Activated CD8-positive, alpha-beta T cell treated with anti-CD3 and anti-CD28 coated beads, Interleukin-2, amount 10 ng/mL, durations not matched to agents 7 days and 5 days (primary cell): ENCODE measurements around the gene GRPR. TPM values are rescaled to one million over a fixed set of nuclear protein-coding genes. Genes with fewer than 3 reads are reported as not detected.

Experiments used
- ATAC-seq: fragments of 150-1000 bp; cut with Tn5 transposase; one replicate; pipeline ENCODE4 v1.10.0; 2021; ENCODE audit warnings: moderate library complexity
- CTCF ChIA-PET: fragments of 350-600 bp; sonication (Branson Sonifier 250); formaldehyde crosslinking; loops from one replicate; lab custom pipeline; 2021; ENCODE audit warnings: antibody characterized with exemption; lab: Charles Lee
- POLR2A ChIA-PET: fragments of 350-600 bp; sonication (Branson Sonifier 250); formaldehyde crosslinking; loops from one replicate; lab custom pipeline; 2021; ENCODE audit warnings: antibody characterized with exemption; lab: Charles Lee
- DNase-seq: peaks from one replicate; pipeline ENCODE4 v3.0.0-alpha.2; 2020
- H3K27ac Mint-ChIP-seq: one replicate; pipeline ENCODE4 v1.8.0; 2021; ENCODE audit warnings: mild to moderate bottlenecking, mixed read lengths
- H3K27me3 Mint-ChIP-seq: one replicate; pipeline ENCODE4 v1.8.0; 2021; ENCODE audit warnings: low read depth, mixed read lengths
- H3K36me3 Mint-ChIP-seq: one replicate; pipeline ENCODE4 v1.8.0; 2021; ENCODE audit warnings: low read depth, mixed read lengths
- H3K4me1 Mint-ChIP-seq: one replicate; pipeline ENCODE4 v1.8.0; 2021; ENCODE audit warnings: low read depth, mixed read lengths
- H3K4me3 Mint-ChIP-seq: one replicate; pipeline ENCODE4 v1.8.0; 2021; ENCODE audit warnings: mild to moderate bottlenecking, mixed read lengths
- H3K9me3 Mint-ChIP-seq: one replicate; pipeline ENCODE4 v1.8.0; 2022; ENCODE audit warnings: mixed read lengths; ENCODE audit not compliant: insufficient read depth
- total RNA-seq, 2 experiments: library from RNA; stranded (reverse); gene quantifications; one replicate each; pipeline ENCODE4 v1.2.3, GENCODE V29; 2021

The GRPR gene
- total RNA-seq, 2 experiments from 2014 or later = not detected

- CTCF ChIA-PET = interaction anchor here (0.9 kb wide), 1 partner anchor 25 kb away, joined by 3 read pairs; no protein-coding TSS in a partner anchor
- H3K27ac Mint-ChIP-seq = no peak overlapping the region
- H3K4me3 Mint-ChIP-seq = no peak overlapping the region
- ATAC-seq = no peak
- POLR2A ChIA-PET = no interaction called here
- DNase-seq = no peak
- H3K36me3 Mint-ChIP-seq = no peaks in the 10 kb centered on the region
- peaks cover 3% of the 10 kb centered on the region for H3K27me3 Mint-ChIP-seq
- H3K9me3 Mint-ChIP-seq = no peaks in the 10 kb centered on the region
- H3K4me1 Mint-ChIP-seq = no peaks in the 10 kb centered on the region
These were observed 10.9 kb upstream of the GRPR start for GRCh38 chrX:16112428-16112827.

DNA sequence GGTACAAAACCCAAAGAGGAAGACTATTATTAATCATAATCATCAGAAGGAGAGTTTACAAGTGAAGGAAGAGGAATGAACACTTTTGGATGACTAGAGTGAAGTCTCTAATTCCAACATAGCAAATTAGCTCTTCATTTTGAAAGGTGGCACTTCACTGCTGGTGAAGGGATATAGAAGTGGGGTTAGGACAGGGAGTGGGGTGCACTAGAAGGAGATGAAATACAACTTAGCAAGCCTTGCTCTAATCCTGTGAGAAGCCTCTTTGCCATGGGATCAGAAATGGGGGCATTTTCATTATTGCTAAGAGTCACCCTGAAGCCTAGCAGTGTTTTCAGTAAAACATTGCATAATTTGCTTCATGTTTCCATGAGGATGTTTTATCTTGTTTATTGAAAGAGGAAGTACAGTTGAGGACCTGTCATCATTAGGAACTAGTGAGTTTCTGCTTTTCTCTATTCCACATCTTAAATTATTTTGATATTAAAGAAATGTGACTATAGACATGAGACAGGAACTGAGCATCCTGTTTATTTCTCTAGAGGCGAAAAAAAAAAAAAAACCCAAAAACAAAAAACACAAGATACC, 9.3 kb upstream of the GRPR start:
- POLR2A ChIA-PET = no interaction called here

DNA sequence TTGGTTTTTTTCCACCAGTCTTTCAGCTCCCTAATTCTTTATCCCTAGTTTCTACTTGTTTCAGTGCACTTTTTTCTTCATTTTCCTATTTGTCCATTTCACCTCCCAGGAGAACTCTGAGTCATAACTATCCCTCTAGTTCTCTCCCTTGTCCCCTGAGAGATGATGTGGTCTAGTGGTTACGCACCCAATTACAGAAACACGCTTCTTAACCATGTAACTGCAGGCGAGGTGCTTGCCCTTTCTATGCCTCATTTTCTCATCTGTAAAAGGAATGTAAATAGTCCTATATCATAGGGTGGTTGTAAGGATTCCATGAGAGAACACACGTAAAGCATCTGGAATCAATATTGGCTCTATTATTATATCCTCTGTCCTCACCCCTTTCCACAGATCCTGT, 8.8 kb upstream of the GRPR start:
- Mint-ChIP-seq H3K27ac (no peak overlapping the region), H3K4me3 (no peak overlapping the region), H3K9me3 (no peaks in the 10 kb centered on the region), H3K4me1 (peaks cover 7% of the 10 kb centered on the region), H3K36me3 (no peaks in the 10 kb centered on the region), H3K27me3 (peaks cover 3% of the 10 kb centered on the region)
- ATAC-seq = no peak
- POLR2A ChIA-PET = no interaction called here
- no peak for DNase-seq
- CTCF ChIA-PET = no interaction called here

More for the DNA sequence above, 9.3 kb upstream of the GRPR start:
- Mint-ChIP-seq H3K4me3 (no peak overlapping the region), H3K9me3 (no peaks in the 10 kb centered on the region), H3K4me1 (peaks cover 1% of the 10 kb centered on the region), H3K27ac (no peak overlapping the region), H3K36me3 (no peaks in the 10 kb centered on the region), H3K27me3 (peaks cover 3% of the 10 kb centered on the region)
- ATAC-seq = no peak
- DNase-seq = no peak
- CTCF ChIA-PET = no interaction called here

DNA sequence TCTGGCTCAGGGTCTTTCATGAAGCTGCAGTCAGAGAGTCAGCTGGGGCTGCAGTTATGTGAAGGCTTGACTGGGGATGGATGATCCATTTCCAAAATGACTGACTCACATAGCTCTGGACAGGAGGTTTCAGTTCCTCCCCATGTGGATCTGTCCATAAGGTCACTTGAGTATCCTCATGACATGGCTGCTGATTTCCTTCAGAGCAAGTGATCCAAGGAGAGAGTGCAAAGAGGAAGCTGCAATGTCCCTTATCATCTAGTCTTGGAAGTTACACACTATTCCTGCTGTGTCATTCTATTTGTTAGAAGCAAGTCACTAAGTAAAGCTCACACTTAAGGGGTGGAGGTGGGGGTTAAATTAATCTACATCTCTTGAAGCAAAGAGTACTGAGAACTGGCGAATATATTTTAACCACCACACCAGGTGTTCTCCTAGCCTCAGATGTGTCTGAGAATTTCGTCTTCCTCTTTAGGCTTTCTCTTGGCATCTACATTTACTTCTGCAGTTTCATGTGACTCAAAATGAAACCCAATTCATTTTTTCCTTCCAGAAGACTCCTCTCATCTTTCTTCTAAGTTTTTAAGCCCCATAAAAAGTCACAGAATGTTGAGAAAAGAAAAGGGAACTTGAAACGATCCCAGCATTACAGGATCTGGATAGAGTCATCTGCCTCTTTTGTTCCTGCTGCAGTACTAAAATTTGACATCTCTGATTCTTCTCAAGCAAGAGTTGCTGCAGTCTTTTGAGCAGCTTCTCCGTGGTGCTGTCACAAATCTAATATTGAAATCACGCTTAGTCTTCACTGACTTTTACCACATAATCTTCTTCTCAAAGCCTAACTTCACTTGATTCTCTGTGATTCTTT, 3.8 kb upstream of the GRPR start:
- ChIA-PET CTCF (no interaction called here), POLR2A (no interaction called here)
- no peak for DNase-seq
- Mint-ChIP-seq H3K36me3 (no peaks in the 10 kb centered on the region), H3K4me1 (peaks cover 16% of the 10 kb centered on the region), H3K27ac (no peak overlapping the region), H3K27me3 (peaks cover 7% of the 10 kb centered on the region), H3K4me3 (no peak overlapping the region), H3K9me3 (no peaks in the 10 kb centered on the region)
- peak; percentile 33 for ATAC-seq

GRCh38 chrX:16120431-16120830, 2.9 kb upstream of the GRPR start:
- POLR2A ChIA-PET = no interaction called here
- DNase-seq (no peak), ATAC-seq (no peak)
- no peaks in the 10 kb centered on the region for H3K36me3 Mint-ChIP-seq
- H3K9me3 Mint-ChIP-seq = no peaks in the 10 kb centered on the region
- no peak overlapping the region for H3K4me3 Mint-ChIP-seq
- CTCF ChIA-PET = no interaction called here
- H3K4me1 Mint-ChIP-seq = peaks cover 16% of the 10 kb centered on the region
- H3K27me3 Mint-ChIP-seq = peaks cover 7% of the 10 kb centered on the region
- no peak overlapping the region for H3K27ac Mint-ChIP-seq

GRCh38 chrX:16124201-16124600, 836 bp downstream of the GRPR start:
- ChIA-PET POLR2A (no interaction called here), CTCF (interaction anchor here (1.1 to 1.7 kb wide), 2 partner anchors 14 to 87 kb away, joined by 3 read pairs; no protein-coding TSS in a partner anchor)
- Mint-ChIP-seq H3K27me3 (peaks cover 14% of the 10 kb centered on the region), H3K9me3 (no peaks in the 10 kb centered on the region), H3K4me1 (peaks cover 13% of the 10 kb centered on the region), H3K36me3 (no peaks in the 10 kb centered on the region), H3K27ac (no peak overlapping the region), H3K4me3 (no peak overlapping the region)
- no peak for ATAC-seq
- DNase-seq = no peak

- H3K36me3 Mint-ChIP-seq = no peaks in the 10 kb centered on the region
- H3K4me1 Mint-ChIP-seq = no peaks in the 10 kb centered on the region
- H3K4me3 Mint-ChIP-seq = no peak overlapping the region
- no peak overlapping the region for H3K27ac Mint-ChIP-seq
- ATAC-seq (no peak), DNase-seq (no peak)
- peaks cover 19% of the 10 kb centered on the region for H3K27me3 Mint-ChIP-seq
- H3K9me3 Mint-ChIP-seq = no peaks in the 10 kb centered on the region
- ChIA-PET POLR2A (no interaction called here), CTCF (interaction anchor here (1.3 kb wide), 1 partner anchor 9 kb away, joined by 3 read pairs; no protein-coding TSS in a partner anchor)
These were observed 2.3 kb downstream of the GRPR start for GRCh38 chrX:16125520-16126149.

DNA sequence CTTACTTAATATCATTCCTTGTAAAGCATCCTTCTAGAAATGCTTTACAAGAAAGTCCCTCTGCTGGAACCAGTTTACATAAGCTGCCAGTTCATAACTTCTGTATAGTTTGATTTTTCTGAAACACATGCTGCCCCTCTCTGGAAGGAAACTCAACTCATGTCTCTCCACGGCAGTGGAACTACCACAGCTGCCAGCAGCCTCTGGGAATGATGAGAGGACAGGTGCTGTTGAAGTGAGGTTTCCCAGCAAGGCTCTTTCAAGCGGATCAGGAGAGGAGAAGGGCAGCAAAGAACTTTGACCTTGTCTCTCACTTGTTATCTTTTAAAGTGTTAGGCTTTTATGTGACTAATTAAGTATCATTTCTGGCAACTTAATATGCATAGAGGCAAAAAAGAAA, 7.3 kb downstream of the GRPR start:
- no peaks in the 10 kb centered on the region for H3K4me1 Mint-ChIP-seq
- H3K9me3 Mint-ChIP-seq = no peaks in the 10 kb centered on the region
- H3K4me3 Mint-ChIP-seq = no peak overlapping the region
- no peak overlapping the region for H3K27ac Mint-ChIP-seq
- CTCF ChIA-PET = no interaction called here
- no peaks in the 10 kb centered on the region for H3K36me3 Mint-ChIP-seq
- POLR2A ChIA-PET = no interaction called here
- peaks cover 14% of the 10 kb centered on the region for H3K27me3 Mint-ChIP-seq
- no peak for ATAC-seq
- no peak for DNase-seq

- Mint-ChIP-seq H3K27ac (no peak overlapping the region), H3K27me3 (peaks cover 6% of the 10 kb centered on the region), H3K4me1 (no peaks in the 10 kb centered on the region), H3K36me3 (no peaks in the 10 kb centered on the region), H3K9me3 (no peaks in the 10 kb centered on the region), H3K4me3 (no peak overlapping the region)
- POLR2A ChIA-PET = no interaction called here
- ATAC-seq (no peak), DNase-seq (no peak)
- CTCF ChIA-PET = interaction anchor here (0.8 to 1.1 kb wide), 2 partner anchors 9 to 12 kb away, joined by 3 to 4 read pairs; partner anchors contain the start of gene GRPR
These were observed 11.6 kb downstream of the GRPR start for GRCh38 chrX:16134936-16135335.

DNA sequence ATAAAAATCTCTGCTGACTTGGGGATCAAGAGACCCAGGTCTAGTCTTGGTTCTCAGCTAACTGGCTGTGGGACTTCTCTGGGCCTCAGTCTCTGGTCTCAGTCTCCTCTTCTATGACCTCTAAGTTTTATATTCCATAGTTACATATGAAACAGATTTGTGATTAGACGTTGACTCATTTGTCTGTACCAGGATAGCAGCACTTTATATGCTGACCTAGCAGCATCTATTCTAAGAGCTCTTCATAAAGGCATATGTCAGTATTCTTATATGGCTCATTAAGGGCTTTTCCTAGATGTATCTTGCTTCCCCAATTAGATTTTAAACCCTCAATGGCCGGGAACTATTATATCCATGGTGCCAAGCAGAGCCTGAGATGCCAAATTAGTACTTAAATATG, 12.7 kb downstream of the GRPR start:
- DNase-seq (no peak), ATAC-seq (no peak)
- Mint-ChIP-seq H3K27ac (no peak overlapping the region), H3K27me3 (peaks cover 4% of the 10 kb centered on the region), H3K4me1 (no peaks in the 10 kb centered on the region), H3K9me3 (no peaks in the 10 kb centered on the region), H3K4me3 (no peak overlapping the region), H3K36me3 (no peaks in the 10 kb centered on the region)
- ChIA-PET CTCF (no interaction called here), POLR2A (no interaction called here)

DNA sequence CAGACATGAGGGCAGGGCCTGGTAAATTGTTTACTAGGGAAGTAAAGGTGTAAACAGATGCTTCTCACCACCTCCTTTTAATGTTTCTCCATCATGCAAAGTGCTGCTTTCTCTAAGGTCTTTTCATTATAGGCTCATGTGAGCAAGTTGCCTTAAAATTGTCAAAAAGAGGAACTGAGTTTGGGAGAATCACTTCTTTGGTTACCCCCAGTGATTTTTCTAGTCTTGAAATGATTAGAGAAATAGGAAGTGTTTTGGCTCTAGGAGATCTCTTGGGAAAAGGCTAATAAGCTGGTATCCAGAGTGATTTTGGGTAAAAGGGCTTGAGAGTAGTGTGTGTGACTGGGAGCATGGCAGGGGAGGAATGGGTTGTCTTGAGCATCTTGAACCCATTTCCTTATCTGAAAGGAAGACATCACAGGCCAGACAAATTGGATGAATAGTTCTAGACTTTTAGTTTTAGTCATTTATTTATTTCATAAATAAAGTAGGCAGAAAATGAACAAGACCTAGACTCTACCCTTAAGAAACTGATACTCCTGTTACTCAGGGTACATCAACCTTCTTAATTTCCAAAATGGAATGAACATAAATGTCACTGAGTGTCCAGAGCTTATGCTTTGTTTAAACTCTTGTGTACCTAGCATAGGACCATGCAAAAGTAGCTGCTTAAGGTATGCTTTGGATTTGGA, 14.2 kb downstream of the GRPR start:
- Mint-ChIP-seq H3K4me1 (no peaks in the 10 kb centered on the region), H3K36me3 (no peaks in the 10 kb centered on the region), H3K4me3 (no peak overlapping the region), H3K9me3 (no peaks in the 10 kb centered on the region), H3K27ac (no peak overlapping the region), H3K27me3 (no peaks in the 10 kb centered on the region)
- CTCF ChIA-PET = interaction anchor here (0.9 to 1.4 kb wide), 3 partner anchors 10 to 25 kb away, joined by 3 read pairs; no protein-coding TSS in a partner anchor
- ATAC-seq = no peak
- POLR2A ChIA-PET = no interaction called here
- no peak for DNase-seq
